ENCODE results near the gene PTCD2. TPM values are rescaled to one million over a fixed set of nuclear protein-coding genes. Genes with fewer than 3 reads are reported as not detected.

PTCD2 gene
- total RNA-seq, 2 donors from 2014 or later: 2.6 to 3.9 TPM

GRCh38 chr5:72307573-72307967 lies 12.6 kb upstream of the PTCD2 start:
- H3K27ac ChIP-seq: peak overlapping the region; percentile 86 to 98 (median 94)
- peaks cover 0 to 8% of the 10 kb centered on the region in 2 donors for H3K36me3 ChIP-seq (replicated peaks in 1 of 2; ENCODE audit: insufficient read depth in 1 of 2, low read depth in 2 of 2)
- H3K9me3 ChIP-seq: no peaks in the 10 kb centered on the region
- ATAC-seq (no peak), DNase-seq (no peak)
- peaks cover 14% of the 10 kb centered on the region for H3K4me1 ChIP-seq
- 0 to 1% methylated on average over 8 of the region's 8 CpGs for whole genome bisulfite sequencing, 2 donors
- H3K27me3 ChIP-seq: no peaks in the 10 kb centered on the region
- intact Hi-C loops (cut with DNase I): loop anchor here (10.0 kb wide), 2 partner anchors 163 to 523 kb away; no protein-coding TSS in a partner anchor
- H3K4me3 ChIP-seq: peak overlapping the region; percentile 8 to 90
- TF ChIP-seq POLR2A (IDR thresholded peaks at IDR 0.05): no peak
- TF ChIP-seq, protein P1, sequence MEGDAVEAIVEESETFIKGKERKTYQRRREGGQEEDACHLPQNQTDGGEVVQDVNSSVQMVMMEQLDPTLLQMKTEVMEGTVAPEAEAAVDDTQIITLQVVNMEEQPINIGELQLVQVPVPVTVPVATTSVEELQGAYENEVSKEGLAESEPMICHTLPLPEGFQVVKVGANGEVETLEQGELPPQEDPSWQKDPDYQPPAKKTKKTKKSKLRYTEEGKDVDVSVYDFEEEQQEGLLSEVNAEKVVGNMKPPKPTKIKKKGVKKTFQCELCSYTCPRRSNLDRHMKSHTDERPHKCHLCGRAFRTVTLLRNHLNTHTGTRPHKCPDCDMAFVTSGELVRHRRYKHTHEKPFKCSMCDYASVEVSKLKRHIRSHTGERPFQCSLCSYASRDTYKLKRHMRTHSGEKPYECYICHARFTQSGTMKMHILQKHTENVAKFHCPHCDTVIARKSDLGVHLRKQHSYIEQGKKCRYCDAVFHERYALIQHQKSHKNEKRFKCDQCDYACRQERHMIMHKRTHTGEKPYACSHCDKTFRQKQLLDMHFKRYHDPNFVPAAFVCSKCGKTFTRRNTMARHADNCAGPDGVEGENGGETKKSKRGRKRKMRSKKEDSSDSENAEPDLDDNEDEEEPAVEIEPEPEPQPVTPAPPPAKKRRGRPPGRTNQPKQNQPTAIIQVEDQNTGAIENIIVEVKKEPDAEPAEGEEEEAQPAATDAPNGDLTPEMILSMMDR (IDR thresholded peaks at IDR 0.05): no peak

DNA sequence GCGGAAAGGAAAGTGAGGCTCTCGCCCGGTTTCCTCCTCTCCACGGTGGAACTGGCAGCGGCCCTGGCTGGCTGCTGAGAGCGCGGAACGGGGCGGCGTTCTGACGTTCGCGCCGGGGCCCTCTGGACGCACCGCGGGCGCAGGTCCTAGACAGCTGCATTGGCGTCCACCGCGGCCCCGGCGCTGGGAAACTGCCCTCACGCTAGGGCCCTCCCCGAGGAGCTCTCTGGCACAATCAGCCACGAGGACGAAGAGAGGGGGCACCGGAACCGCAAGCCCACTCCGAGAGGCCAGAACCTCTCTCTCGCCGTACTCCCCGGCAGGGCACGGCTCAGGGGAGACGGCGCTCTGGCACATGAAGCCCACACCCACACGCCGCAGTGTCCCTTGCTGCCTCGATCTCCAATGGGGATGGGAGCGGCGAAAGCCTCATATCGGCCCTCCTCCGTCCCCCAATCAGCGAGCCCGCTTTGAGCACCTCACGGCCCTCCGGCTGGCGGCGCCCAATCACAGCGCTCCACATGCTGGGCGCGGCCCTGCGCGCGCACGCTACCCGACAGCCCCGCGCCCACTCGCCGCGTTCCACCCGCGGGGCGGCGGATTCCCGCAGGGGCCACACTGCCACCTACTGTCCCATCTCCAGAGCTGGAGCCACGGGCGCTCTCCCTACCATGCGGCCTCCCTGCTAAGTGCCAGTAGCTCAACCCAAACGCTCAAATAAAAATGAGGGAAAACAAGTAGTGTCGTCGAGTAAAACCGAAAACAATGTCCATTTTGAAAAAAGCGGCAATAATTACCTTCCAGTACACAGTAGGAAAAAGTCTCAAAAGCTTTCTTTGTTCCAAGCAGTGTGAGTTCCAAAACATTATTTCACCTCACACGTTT lies 12.0 kb upstream of the PTCD2 start:
- 2% methylated on average over 27 to 73 of the region's 76 CpGs for WGBS, 2 donors

GRCh38 chr5:72308853-72309191 lies 11.4 kb upstream of the PTCD2 start:
- no peaks in the 10 kb centered on the region for H3K27me3 ChIP-seq
- WGBS, 2 donors: 62 to 70% methylated on average over 6 of the region's 6 CpGs
- no peaks in the 10 kb centered on the region for H3K9me3 ChIP-seq
- DNase-seq (no peak), ATAC-seq (no peak)
- TF ChIP-seq POLR2A (IDR thresholded peaks at IDR 0.05): no peak
- TF ChIP-seq, protein P1 (IDR thresholded peaks at IDR 0.05): no peak
- no peak overlapping the region for H3K4me3 ChIP-seq
- peaks cover 14% of the 10 kb centered on the region for H3K4me1 ChIP-seq
- H3K27ac ChIP-seq: peak overlapping the region in 3 of 4 donors; percentile 90 to 98 (median 97)
- intact Hi-C loops (cut with DNase I): loop anchor here (10.0 kb wide), 2 partner anchors 164 to 524 kb away; no protein-coding TSS in a partner anchor
- H3K36me3 ChIP-seq (replicated peaks in 1 of 2; ENCODE audit: insufficient read depth in 1 of 2, low read depth in 2 of 2): peaks cover 0 to 8% of the 10 kb centered on the region in 2 donors

More for the DNA sequence above, 12.0 kb upstream of the PTCD2 start:
- Histone ChIP-seq H3K36me3 (replicated peaks in 1 of 2; ENCODE audit: insufficient read depth in 1 of 2, low read depth in 2 of 2) (peaks cover 0 to 8% of the 10 kb centered on the region in 2 donors), H3K4me1 (peaks cover 14% of the 10 kb centered on the region), H3K27me3 (no peaks in the 10 kb centered on the region), H3K27ac (peak overlapping the region; percentile 86 to 98 (median 94)), H3K9me3 (no peaks in the 10 kb centered on the region), H3K4me3 (peak overlapping the region; percentile 8 to 90)
- TF ChIP-seq POLR2A (IDR thresholded peaks at IDR 0.05): peak; percentile 94 to 97 (median 97)
- TF ChIP-seq, protein P1 (IDR thresholded peaks at IDR 0.05): peak; percentile 78 to 98 (median 94)
- ATAC-seq (peak; percentile 98), DNase-seq (peak; percentile 97 to 98 (median 98))
- intact Hi-C loops (cut with DNase I): loop anchor here (10.0 kb wide), 2 partner anchors 163 to 523 kb away; no protein-coding TSS in a partner anchor

DNA sequence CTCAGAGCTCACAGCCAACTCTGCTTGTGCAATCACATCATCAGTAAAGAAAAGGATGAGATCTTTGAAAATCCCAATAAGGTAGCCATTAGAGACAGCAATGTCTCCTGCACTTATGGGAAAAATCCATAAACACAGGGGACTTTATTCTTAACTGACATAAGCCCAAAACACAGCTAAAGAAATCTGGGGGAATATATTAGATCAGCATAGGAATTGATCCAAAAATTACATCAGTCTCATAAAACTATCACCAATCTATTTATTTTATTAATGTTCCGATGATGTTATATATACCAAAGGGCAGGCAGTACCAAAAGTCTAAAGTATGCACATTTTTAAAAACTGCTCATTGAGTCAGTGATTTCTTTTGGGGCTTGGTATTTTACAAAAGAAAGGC lies 7.0 kb upstream of the PTCD2 start:
- no peaks in the 10 kb centered on the region for H3K27me3 ChIP-seq
- H3K36me3 ChIP-seq (replicated peaks in 1 of 2; ENCODE audit: insufficient read depth in 1 of 2, low read depth in 2 of 2): peaks cover 0 to 8% of the 10 kb centered on the region in 2 donors
- DNase-seq (no peak), ATAC-seq (no peak)
- H3K9me3 ChIP-seq: no peaks in the 10 kb centered on the region
- intact Hi-C loops (cut with DNase I): no loop called here
- TF ChIP-seq, protein P1 (IDR thresholded peaks at IDR 0.05): no peak
- TF ChIP-seq POLR2A (IDR thresholded peaks at IDR 0.05): no peak
- peaks cover 11% of the 10 kb centered on the region for H3K4me1 ChIP-seq
- H3K27ac ChIP-seq: no peak overlapping the region
- H3K4me3 ChIP-seq: no peak overlapping the region
- 80 to 90% methylated on average over 1 of the region's 1 CpG for WGBS, 2 donors

Data from body of pancreas (tissue), 4 donors.